ENCODE measurements around the gene DUSP1.

The DUSP1 gene

GRCh38 chr5:172743112-172743959 lies 27.7 kb downstream of the DUSP1 start:
- no peak for DNase-seq

GRCh38 chr5:172741206-172741582 lies 29.8 kb downstream of the DUSP1 start:
- DNase-seq, result no peak

DNA sequence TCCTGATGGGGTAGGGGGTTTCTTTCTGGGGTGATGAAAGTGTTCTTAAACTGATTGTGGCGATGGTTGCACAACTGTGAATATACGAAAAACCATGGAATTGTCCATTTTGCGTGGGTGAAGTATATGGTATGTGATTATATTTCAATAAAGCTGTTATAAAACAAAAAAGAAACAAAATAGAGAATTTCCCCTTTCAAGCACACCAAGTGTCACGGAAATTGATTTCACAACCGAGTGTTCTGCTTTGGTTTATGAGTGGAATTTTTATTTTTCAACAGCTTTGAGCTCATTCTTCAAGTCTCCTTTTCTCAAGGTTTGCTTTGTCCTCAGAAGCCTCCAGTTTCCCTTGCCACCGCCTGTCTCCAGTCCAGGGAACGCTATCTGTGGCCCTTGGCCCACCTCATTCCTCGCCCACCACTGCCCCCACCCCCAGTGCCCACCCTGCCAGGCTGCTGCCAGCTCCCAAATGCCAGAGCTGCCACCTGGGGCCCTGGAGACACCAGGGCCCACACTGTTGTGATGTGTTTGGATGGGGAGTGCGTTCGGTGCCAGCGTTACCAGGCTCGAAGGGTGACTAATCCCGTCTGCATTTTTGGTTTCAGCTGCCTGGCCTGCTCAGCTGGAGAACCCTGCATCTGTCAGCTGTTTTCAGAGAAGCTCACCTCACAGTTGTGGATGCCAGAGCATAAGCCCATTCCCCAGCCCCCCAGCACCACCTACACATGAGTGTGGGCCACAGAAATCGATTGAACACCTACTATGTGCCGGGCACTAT lies 30.4 kb downstream of the DUSP1 start:
- DNase-seq, result no peak

DNA sequence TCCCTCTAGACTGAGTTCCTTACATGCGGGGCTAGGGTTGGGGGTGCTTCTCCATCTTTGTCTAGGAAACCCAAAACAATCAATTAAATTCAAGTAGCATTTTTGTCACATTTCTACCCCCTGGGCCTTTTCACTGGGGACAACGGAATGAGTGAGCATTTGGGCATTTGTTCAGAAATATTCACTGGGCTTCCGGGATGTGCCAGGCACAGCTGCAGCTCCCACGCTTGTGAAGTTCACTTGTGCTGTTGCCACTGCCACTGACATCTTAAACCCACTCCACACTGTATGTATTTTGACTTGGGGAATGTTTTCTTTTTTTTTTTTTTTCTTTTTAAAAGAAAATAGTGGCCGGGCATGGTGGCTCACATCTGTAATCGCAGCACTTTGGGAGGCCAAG lies 31.6 kb downstream of the DUSP1 start:
- no peak for DNase-seq

GRCh38 chr5:172736508-172737135 lies 34.4 kb downstream of the DUSP1 start:
- DNase-seq, result no peak

DNA sequence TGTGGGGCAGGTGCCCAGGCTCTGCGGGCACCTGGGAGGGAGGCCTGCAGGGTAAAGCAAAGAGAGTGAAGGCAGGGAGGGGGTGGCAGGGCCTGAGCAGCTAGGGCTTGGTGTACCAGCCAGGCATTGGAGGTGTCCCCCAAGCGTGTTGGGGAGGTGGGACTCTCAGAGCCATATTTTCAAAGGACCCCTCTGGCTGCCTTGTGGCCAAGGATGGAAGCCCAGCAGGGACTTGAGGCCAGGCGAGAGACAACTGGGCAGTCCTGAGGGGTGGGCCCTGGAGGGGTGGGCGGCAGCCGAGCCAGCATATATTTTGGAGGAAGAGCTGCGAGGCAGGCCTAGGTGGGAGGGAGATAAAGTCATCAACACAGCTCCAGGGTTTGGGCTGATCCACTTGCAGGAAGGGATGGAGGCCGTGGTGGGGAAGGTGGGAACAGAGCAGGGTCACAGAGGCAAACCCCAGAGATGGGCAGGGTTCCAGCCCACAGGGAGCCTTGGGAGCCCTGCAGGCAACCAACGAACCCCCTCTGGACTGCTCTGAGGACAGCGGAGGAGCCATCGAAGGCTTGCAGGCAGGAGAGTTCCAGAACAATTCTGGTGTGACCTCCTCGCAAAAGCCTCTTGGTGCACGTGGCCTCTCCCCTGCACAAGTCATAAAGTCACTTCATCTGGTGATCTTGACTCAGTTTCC lies 35.7 kb downstream of the DUSP1 start:
- DNase-seq, result no peak

GRCh38 chr5:172733974-172734346 lies 37.0 kb downstream of the DUSP1 start:
- no peak for DNase-seq

- no peak for DNase-seq
Observed at GRCh38 chr5:172733131-172733973, 37.6 kb downstream of the DUSP1 start.

GRCh38 chr5:172732201-172732865 lies 38.7 kb downstream of the DUSP1 start:
- no peak for DNase-seq

DNA sequence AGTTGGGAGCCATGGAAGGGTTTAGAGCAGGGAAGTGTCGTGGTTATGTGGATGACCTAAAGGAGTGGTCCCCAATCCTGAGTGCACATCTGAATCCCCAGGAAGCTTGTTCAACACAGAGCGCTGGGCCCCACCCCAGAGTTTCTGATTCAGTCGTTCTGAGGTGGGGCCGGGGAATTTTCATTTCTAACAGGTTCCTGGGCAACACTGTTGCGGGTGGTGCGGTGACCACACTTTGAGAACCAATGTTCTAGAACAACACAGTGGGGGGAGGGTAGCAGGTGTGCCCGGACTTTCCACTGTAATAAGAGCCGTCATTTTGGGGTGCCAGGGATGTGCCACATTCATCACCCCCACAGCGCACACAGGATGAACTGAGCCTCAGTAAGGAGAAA lies 39.3 kb downstream of the DUSP1 start:
- DNase-seq, result no peak

DNA sequence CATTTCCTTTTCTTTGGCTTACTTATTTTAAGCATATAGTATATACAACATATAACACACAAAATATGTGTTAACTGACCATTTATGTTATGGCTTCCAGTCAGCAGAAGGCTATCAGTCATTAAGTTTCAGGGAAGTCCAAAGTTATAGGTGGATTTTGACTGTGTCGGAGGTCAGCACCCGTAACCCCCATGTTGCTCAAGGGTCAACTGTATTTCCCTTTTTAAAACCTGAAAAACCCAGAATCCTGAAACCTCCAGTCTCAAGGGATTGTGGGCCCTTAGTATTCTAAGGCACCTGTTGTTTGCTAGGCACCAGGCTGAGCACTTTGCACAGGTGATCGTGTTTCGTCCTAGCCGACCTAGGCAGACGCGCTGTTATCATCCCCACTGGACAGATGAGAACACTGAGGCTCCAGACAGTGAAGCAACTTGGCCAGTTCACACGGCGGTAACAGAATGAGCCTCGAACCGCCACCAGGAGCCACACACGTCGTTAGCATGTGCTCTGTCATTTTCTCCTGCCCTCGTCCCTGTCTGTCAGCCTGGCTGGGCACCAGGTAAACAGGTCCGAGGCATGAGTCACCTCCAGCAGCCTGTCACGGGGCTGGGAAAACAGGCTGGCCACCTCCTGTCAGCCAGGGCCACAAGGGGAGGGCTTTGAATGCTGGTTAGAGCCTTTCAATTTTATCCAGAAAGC lies 39.9 kb downstream of the DUSP1 start:
- no peak for DNase-seq

- no peak for DNase-seq
Observed at GRCh38 chr5:172730222-172730621, 40.8 kb downstream of the DUSP1 start.

GRCh38 chr5:172729588-172729987 lies 41.4 kb downstream of the DUSP1 start:
- no peak for DNase-seq

DNA sequence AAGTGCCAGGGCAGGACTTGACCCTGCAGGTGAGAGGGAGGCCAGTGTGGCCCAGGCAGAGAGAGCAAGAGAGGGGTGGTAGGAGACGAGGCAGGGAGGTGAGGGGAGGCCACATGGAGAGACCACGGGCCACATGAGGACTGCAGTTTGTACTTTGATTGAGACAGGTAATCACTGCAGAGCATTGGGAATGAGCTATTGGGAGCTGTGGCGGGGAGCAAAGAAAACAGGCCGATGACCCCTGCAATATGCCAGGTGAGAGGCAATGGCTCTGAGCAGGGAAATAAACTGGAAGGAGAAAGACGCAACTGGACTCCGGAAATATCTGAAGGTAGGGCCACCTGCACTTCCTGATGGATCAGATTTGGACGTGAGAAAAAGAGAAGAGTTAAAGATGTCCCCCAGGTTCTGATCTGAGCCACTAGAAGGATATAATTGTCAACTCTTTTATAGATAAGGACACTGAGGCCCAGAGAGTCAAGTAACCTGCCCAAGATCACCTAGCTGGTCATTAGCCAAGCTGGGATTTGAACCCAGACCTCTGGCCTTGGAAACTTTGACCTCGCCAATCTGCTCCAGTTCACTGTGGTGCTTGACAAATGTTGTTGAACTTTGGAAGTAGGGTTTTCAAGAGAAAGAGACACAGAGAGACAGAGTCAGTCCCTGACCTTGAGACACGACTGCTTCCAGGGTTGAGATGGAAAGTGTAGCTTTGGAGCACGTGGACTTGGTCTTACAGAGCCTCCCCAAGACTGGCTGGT lies 42.3 kb downstream of the DUSP1 start:
- no peak for DNase-seq

DNA sequence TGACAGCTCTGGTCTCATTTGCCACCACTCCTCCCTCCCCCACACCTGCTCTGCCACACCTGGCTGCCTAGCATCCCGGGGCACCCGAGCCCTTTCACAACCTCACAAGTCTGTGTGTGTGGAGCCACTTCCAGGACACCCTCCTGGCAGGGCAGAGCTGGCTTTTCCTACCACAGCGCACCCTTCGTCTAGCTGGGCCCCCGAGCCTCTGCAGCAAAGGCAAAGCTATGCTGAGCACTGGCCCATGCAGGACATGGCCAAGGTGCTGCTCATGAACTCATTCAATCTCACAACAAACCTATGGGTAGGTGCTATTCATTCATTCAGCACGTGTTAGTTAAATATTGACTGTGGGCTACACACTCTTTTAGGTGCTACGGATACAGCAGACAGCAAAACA lies 43.4 kb downstream of the DUSP1 start:
- DNase-seq, result no peak

- no peak for DNase-seq
Observed at GRCh38 chr5:172726966-172727365, 44.0 kb downstream of the DUSP1 start.

DNA sequence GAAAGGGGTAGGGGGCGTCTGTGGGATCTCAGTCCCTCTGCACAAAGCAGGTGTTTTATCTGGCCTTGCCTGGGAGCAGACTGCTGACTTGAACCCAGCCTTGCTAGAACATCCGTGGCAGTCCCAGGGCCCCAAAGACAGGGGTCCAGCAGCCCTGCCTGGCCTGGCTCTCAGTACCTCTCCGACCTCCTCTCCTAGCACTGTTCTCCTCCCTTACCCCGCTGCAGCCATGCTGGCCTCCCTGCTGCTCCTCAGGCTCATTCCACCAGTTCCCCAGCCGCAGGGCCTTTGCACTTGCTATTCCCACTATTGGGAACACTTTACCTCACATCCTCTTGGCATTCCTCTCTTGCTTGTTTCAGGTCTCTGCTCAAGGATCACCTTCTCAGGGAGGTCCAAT lies 45.2 kb downstream of the DUSP1 start:
- DNase-seq, result no peak

DNA sequence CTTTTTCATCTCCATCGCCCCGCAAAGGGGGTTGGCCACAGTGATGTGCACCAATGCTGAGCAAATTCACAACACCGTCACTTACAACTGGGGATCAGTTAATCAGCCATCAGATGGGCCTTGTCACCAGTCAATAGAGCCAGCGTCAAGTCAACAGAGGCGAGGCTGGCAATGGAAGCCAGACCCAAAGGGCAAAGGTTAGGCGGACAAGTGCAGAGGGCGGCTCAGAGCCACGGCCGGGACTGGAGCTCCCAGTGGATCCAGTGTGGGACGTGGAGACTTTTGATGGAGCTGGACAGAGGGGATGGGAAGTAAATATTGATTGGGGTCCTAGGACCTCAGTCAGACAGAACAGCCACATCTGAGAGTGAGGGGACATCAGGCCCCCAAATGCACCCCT lies 45.7 kb downstream of the DUSP1 start:
- DNase-seq, result no peak

DNA sequence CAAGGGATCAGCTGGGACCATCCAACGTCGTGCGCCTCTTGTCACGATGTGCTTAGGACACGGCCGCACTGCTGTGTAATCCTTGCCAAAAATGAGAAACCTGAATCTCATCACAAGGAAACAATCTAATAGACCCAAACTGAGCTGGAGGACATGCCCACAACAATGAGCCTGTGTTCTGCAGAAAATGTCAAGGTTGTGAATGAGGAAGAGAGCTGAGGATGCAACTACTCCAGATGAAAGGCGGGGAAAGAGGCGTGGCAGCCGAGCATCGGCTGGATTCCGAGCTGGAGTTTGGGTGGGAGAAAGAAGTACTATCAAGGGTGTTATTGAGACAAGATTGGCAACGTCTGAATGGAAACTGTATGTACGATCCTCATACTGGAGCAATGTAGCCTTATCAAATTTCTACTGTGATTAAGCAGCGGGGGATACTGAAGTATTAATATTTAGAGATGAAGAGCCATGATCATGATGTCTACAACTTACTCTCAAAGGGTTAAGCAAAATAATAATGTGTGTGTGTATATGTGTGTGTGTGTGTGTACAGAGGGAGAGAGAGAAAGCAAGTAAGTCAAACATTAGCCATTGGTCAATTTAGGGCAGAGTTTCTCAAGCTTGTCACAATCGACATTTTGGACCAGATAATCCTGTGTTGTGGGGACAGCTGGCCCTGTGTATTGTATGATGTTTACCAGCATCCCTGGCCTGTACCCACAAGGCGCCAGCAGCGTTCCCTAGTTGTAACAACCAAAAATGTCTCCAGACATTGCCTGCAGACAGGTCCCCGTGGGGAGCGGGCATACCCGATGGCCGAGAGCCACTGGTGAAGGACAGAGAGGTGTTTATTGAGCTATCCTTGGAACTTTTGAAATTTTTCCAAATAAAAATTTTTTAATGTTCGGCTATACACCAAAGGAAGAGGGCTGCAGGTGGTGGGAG lies 46.5 kb downstream of the DUSP1 start:
- DNase-seq, result no peak

Measured in 8988T (cell line).